ENCODE data around the gene ATP11A.

ATP11A gene

DNA sequence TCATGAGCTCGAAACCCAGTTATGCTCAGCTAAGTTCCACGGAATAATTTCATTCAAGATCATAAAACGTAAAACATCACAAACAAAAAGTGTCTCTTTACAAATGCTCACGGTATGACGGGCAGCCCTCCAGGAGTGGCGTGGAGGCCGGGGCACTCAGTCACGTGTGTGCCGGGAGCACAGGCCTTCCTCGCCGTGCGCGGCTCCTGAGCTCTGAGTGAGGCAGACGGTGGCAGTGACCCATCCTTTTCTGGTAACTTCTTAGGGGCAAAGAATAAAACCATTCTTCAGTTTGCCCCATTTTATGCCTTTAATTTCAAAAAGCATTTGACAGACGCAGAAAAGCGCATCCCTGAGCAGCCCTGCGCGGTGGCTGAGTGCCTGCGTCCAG, 72.8 kb downstream of the ATP11A start:
- DNase-seq: no peak

DNA sequence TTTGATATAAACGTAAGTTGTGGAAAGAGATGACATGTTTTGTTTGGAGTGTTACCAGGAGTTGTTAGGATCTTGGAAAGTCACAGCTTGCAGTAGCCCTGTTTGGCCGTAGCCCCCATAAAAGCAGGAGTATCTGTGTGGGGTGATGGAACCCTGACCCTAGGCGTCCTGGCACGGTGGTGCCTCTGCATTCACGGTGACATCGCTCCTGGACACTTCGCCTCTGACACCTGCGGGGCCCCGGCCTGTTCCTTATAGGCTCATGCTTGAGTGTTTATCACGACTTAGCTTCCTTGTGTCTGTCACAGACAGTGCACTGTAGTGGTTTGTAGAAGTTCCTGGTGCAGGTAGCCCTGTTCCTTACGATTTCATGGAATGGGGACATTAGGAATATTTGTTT, 74.2 kb downstream of the ATP11A start:
- no peak for DNase-seq

DNA sequence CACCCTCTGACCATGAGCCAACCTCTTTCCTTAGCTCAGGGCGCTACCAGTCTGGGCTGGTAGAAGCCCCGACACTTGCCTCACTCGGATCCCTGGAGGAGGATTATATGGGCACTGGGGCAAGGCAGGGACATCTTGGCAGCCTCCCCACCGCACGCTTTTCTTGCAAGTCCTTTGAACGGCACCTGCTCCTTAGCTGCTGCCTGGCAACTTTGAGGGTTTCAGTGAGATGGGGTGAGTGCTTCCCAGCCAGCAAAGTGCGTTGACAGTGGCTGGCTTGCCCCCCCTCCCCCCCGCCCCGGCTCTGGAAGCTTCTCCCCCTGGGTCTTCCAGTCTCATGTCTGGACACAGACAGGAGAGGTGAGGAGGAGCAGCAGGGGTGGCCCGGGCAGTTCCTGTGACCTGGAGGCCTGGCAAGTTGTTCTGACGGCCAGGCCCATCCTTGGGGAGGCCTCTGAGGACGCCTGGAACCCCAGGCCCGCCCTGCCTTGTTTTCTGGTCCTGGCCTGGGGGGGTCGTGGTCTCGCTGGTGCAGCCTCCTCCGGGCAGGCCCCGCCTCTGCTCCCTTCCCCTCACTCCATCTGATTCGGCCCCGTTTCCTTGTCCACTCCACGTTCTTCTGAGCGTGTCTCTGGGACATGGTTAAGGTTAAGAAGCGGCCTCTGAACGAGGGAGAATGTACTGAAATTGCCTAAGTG, 75.2 kb downstream of the ATP11A start:
- no peak for DNase-seq

DNA sequence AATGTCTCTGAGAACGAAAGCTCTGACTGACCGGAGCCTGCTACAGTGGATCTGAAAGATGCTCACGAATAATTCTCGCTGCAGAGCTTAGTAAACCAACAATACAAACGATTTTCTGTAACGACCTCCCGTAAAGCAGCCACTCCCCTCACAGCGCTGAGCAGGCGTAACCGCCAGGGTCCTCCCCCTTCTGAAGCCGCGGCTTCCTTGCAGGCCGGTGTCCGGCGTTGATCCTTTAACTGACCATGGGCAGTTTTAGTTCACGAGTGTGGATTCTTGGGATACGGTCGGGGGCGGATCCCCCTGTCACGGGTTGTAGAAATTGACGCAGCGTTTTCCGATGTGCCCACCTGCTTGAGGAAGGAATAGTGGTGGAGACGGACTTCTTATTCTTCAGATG, 75.9 kb downstream of the ATP11A start:
- no peak for DNase-seq

DNA sequence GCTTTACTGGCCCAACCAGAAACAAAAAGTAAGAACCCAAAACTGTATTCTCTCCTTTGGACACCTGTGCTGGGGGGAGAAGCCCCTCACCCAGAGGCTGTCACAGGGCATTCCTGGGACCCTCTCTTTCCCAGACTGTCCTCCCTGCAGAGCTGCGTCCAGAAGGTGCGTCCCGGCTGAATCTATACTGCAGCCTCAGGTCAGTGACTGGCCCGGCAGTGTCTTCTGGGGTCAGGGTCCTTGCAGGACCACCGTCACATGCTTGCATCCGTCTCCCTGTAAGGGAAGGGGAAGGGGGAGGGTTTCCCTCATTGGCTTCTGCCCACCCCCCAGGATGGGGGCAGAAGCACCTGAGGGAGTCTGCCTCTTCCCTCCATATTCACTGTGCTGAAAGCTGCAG, 76.5 kb downstream of the ATP11A start:
- no peak for DNase-seq

DNA sequence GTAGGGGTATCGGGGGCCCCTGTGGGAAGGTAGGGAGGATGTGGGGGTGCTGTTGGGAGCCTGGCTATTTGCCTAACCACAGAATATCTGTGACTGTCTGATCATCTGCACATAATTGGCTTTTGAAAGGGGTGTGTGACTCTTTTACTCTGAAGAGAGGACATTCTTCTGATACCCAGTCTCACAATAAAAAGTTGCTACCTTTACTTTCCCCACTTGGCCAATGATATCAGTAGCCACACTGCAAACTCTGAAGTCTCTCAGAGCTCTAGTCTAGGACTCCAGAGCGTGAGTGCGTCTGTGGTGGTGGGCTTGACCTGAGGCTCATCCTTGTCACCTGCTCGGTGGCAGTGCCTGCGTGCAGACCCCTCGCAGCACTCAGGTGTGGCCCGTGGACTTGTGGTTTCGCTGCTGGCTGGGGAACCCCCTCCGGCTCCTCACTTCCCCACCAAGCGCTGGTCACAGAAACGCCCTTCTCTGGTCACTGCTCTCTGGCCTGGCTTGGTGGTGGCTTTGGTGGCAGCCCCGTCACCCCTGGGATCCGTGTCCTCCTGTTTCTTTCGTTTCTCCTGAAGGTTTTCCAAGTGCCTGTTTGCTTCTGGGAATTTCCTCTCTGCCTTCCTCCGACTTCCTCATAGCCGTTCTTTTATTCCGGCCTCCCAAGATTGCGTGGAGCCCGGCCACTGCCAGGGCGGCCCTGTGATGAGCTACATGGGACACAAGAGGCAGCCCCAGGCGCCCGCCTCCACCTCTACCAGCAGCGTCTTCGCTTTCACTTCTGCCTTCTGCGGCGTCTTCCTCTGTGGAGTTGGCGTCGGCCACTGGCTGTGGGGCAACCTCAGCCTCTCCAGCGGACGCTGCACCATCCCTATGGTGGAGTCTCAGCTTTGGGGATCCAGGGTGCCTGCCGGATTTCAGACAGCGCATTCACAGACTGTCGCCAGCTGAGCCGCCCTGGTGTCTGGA, 78.0 kb downstream of the ATP11A start:
- no peak for DNase-seq

DNA sequence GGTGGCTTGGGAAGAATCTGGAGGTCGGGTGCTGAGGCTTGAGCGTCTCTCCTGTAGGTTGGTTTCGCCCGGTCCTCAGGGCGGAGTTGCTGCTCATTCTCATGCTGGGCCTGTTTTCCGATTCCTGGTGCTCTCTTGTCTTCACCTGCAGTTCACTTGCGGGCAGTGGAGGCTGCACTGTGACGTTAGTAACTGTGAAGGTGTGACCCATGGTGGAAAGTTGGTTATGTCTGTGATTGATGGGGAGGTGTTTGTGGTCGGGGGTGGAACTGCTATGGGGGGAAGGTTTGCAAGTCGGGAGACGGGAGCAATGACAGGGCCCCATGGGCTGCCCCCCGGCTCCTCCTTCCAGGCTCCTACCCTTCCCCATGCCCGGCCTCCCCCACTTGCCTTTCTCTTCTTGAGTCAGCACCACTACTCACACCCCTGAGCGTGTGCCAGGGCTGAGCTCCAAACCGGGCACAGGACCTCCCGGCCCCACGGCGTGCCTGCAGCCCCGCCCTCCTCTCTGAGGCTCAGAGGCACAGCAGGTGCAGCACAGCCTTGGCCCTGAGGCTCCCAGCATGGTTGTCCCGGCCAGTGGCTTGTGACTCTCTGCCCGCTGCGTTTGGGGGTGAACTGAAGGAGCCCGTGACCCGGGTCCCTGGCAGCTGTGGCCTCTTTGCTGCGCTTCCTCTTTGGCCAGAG, 79.1 kb downstream of the ATP11A start:
- no peak for DNase-seq

DNA sequence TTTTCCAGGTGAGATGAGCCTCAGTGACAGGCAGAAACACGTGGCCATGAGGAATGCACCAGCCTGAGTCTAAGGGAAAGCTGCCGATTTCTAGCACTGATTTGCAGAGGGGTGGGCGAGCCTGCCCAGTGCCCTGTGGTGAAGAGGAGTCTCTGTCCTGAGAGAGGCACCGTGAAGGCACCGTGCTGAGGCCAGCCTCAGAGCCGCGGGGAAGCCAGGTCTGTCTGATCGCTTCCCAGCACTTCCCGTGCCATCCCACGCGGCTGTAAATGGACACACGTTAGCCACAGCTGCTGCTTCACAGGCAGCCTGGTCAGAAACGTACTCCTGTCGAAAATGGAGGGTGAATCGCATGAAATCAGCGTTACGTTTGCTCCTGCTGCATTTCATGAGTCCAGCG, 79.8 kb downstream of the ATP11A start:
- DNase-seq: no peak

- no peak for DNase-seq
Measured at GRCh38 chr13:112770504-112770903, 80.7 kb downstream of the ATP11A start.

DNA sequence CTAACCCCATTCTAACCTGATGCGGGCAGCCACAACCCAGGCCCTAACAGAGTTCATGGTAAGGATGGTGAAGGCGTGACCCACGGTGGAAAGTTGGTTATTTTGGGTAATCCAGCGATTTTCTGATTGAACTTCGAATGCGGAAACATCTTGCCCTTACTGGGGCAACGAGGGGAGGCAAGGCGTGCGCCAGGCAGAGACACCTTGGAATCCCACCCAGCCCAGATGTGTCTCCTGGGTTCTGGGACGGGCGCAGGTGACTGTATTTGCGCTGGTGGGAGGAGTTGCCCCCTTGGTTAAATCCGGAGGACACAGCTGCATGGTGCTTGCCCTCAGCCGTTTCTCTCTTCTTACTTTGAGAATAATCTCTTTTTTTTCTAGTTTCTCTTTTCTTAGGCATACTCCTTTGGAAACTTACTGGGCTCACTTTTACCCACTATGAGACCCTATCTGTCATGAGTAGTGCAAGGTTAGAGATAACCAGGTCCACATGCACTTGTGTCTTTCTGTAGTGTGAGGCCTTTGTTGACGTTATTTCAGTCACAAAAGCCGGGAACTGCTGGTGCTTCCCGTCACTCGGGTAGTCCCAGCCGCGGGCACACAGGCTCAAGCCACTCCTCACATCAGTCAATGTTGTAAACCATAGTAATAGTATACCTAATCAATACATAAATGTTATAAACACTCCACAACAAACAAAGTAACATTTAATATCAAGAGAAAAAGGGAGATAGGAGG, 81.5 kb downstream of the ATP11A start:
- DNase-seq: no peak

DNA sequence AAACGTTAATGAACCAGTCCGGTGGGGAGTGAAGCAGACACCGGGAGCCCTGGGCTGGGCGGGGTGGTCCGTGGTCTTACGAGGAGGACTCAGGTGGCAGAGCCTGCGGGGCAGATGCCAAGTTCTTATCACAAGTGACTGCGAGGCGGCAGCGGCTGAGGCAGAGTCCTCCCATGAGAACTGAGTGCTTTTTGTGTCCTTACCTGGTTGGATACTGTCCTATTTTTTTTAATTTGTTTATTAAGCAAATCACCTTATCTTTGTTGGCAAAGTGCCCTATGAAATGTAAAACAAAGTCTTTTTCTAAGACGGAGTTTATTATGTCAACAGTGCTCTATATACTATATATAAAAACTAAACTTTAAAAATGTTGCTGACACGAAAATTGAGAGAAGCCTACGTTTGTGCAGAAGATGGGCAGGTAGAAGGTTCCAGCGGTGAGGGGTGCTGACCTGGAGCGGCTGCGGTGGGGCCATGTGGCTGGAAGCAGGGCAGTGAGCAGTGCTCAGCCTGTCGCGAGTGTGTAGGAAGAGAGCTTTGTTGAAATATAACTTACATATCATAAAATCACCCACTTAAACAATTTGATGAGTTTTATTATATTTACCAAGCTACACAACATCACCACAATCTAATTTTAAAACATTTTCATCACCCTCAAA, 82.2 kb downstream of the ATP11A start:
- DNase-seq: no peak

- DNase-seq: no peak
Measured at GRCh38 chr13:112772539-112772909, 82.7 kb downstream of the ATP11A start.

GRCh38 chr13:112772929-112773328, 83.1 kb downstream of the ATP11A start:
- DNase-seq: no peak

DNA sequence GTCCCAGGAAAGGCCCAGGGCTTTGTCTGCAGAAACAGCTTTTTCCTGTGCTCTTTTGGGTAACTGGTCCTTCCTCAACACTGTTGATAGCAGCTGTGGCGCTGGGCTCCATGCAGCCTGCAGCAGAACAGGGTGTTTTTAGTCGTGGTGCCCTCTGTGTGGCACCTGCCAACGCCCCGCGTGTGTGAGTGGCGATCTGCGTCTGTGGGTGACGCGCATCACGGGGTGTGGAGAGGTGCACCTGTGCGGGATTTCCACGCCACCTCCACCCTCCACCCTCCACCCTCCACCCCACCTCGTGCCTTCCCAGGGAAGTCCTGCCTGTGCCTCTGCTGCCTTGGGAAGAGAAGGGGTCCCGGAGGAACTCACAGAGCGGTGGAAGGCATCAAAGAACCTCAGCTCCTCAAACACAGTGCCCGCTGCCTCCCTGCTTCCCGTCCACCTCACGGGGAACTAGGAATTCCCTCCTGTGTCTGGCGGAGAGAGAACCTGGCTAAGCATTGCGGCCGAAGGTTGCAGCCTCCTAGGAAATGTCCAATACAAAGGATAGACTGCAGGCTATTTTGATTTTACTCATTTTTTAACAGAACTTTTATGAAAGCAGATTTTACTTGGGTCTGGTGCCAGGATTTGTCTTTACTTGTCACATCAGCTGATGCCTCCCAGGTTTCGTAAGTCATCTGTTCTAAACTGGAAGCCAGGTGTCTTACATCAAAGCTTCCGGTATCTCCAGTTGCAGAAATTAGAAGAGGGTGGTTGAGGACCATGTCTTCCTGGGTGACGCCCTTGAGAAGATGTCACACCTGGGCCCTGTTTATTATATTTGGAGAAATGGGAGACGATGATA, 84.0 kb downstream of the ATP11A start:
- no peak for DNase-seq

DNA sequence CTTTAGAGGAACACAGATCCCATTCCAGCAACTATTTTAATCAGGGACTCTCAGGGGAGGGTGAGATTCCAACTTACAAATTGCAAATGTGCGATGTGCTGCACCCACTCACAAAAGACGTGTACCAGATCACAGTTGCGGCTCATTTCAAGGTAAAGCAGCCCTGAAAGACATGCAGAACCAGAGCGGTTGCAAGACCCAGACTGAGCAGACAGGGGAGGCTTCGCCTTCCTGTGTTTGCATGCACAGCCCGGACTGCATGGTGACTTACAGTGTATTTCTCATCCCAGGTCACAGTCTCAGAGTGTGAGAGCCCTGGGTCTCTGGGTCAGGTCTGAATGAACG, 84.6 kb downstream of the ATP11A start:
- no peak for DNase-seq

- DNase-seq: no peak
Measured at GRCh38 chr13:112774829-112775565, 85.2 kb downstream of the ATP11A start.

DNA sequence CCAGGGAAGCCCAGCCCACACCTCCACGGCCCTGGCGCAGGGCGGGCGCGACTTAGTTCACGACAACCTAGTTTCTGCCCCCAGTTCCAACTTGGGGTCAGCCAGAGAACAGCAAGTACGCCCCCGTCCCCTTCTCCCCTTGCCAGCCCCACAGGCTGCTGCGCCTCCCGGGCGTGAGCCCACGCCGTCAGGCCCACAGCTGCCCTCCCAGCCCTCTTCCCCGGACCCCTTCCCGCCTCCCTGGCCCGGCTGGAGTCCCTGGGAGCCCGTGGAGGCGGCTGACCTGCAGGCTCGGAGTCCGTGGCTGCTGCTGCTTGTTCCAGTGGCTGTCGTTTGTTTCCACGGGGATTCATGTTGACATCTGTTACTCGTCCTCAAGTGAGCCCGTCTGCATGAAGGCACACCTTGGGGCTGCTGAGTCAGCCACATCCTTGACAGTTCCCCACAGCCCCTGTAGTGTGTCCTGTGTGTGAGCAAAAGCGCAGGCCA, 86.0 kb downstream of the ATP11A start:
- DNase-seq: no peak

DNA sequence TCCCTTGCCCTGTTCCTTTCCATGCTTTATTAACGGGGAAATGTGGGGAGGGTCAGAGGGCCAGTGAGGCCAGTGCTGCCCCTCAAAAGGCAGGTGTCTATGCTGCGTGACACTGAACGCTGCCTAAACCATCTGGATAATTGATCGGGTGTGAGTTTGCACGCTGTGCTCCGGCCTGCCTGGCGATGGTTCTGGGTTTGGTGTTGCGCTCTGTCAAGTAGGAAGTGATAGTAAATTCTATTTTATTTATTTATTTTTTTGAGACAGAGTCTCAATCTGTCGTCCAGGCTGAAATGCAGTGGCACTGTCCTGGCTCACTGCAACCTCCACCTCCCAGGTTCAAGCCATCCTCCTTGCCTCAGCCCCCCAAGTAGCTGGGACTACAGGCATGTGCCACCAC, 86.5 kb downstream of the ATP11A start:
- no peak for DNase-seq

DNA sequence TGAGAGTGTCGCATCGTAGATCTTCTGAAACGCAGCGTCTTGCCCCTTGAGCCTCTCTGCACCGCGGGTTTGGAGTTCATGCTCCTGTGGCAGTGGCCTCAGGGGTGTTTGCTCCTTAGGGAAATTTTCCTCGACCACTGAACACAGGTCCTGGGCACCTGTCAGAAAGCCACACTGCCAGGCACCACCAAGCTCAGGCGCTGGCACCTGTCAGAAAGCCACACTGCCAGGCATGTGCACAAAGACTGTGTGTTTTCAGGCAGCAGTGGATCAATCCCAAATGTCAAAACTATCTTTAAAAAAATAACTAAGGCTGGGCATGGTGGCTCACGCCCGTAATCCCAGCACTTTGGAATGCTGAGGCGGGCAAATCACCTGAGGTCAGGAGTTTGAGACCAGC, 87.1 kb downstream of the ATP11A start:
- peak; percentile 2 for DNase-seq

GRCh38 chr13:112777637-112778406, 88.0 kb downstream of the ATP11A start:
- DNase-seq: peak; percentile 17

Data from femur (tissue), 1 donor.